NCI-H510A (cell line): ENCODE data around the gene CCDC201.
"Not testable (repeated sequence)": the region's sequence is repeated elsewhere in the genome, so short reads cannot be mapped to it uniquely, and the experiment has no call there.

Source experiments
- DNase-seq: peaks from one replicate; lab custom pipeline; 2025; lab: John Stamatoyannopoulos, UW

The CCDC201 gene

GRCh38 chr7:45817913-45818312, 55.0 kb downstream of the CCDC201 start:
- DNase-seq, result not testable (repeated sequence)

GRCh38 chr7:45817016-45817415, 55.9 kb downstream of the CCDC201 start:
- not testable (repeated sequence) for DNase-seq

DNA sequence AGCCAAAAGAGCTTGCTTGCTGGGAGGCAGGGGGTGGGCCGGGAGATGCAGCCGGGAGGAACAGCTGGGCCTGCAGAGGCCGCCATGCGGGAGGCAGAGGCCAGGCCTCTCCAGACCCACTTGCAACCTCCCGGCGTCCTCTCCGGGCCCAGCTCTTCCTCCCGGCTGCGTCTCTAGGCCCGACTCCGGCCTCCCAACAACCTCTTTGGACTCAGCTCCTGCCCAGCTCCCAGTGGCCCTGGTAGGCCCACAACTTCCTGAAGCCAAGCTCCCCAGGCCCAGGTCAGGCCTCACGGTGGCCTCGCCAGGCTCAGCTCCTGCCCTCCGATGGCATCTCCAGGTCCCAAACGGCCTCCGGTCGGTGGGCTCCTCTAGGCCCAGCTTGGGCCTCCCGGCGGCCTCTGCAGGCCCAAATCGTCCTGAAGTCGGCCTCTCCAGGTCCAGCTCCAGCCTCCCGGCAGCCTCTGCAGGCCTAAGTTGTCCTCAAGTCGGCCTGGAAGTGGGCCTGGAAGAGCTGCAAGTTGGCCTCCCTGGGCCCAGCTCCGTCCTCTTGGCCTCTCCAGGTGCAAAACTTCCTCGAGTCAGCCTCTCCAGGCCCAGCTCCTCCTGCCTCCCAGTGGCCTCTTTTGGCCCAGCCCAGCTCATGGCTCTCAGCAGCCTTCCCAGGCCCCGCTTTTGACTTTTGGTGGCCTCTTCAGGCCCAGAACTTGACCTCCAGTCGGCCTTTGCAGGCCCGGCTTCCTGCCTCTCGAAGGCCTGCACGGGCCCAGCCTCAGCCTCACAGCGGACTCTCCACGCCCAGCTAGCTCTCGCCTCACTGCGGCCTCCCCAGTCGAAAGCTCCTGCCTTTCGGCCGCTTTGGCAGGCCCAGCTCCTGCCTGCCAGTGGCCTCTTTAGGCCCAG, 58.4 kb downstream of the CCDC201 start:
- not testable (repeated sequence) for DNase-seq

GRCh38 chr7:45813771-45814170, 59.1 kb downstream of the CCDC201 start:
- not testable (repeated sequence) for DNase-seq

DNA sequence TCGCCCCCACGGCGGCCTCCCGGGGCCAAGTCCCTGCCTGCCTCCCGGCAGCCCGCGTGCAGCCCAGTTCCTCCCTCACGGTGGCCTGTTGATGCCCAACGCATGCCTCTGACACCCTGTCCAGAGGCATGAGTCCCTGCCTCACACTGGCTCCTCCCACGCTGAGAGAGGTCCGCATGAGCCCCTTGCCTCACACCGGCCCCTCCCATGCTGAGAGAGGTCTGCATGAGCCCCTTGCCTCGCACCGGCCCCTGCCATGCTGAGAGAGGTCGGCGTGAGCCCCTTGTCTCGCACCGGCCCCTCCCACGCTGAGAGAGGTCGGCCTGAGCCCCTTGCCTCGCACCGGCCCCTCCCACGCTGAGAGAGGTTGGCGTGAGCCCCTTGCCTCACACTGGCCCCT, 59.9 kb downstream of the CCDC201 start:
- DNase-seq, result no peak

- not testable (repeated sequence) for DNase-seq
Observed at GRCh38 chr7:45811652-45812234, 61.1 kb downstream of the CCDC201 start.

GRCh38 chr7:45810451-45811005, 62.4 kb downstream of the CCDC201 start:
- not testable (repeated sequence) for DNase-seq
